Effector memory CD4-positive, alpha-beta T cell (primary cell): Measurements from ENCODE around the gene RCAN1.

Experiments used
- DNase-seq, 3 donors: peaks; one replicate each; pipeline ENCODE4 v3.0.0-alpha.2; 2020
- H3K27ac ChIP-seq: 2 replicates; pipeline ENCODE4 v1.7.0; 2013; ENCODE audit warnings: mild to moderate bottlenecking, low read length, moderate library complexity; ENCODE audit not compliant: insufficient read depth, poor library complexity, severe bottlenecking
- H3K27me3 ChIP-seq: replicated peaks from 2 replicates; pipeline ENCODE4 v1.7.0; 2013; ENCODE audit warnings: mild to moderate bottlenecking, low read length; ENCODE audit not compliant: insufficient read depth, control insufficient read depth, poor library complexity, severe bottlenecking
- H3K36me3 ChIP-seq: 2 replicates; pipeline ENCODE4 v1.7.0; 2013; ENCODE audit warnings: mild to moderate bottlenecking, low read length, moderate library complexity; ENCODE audit not compliant: control insufficient read depth, insufficient read depth
- H3K4me1 ChIP-seq: 2 replicates; pipeline ENCODE4 v1.7.0; 2013; ENCODE audit warnings: low read length, mild to moderate bottlenecking; ENCODE audit not compliant: control insufficient read depth, insufficient read depth, poor library complexity, severe bottlenecking
- H3K4me3 ChIP-seq: 2 replicates; pipeline ENCODE4 v1.7.0; 2013; ENCODE audit warnings: low read length, low read depth, mild to moderate bottlenecking; ENCODE audit not compliant: insufficient read depth, poor library complexity, severe bottlenecking
- H3K9me3 ChIP-seq: 2 replicates; pipeline ENCODE4 v1.7.0; 2013; ENCODE audit warnings: mild to moderate bottlenecking, low read length, moderate library complexity; ENCODE audit not compliant: control insufficient read depth

Gene RCAN1

DNA sequence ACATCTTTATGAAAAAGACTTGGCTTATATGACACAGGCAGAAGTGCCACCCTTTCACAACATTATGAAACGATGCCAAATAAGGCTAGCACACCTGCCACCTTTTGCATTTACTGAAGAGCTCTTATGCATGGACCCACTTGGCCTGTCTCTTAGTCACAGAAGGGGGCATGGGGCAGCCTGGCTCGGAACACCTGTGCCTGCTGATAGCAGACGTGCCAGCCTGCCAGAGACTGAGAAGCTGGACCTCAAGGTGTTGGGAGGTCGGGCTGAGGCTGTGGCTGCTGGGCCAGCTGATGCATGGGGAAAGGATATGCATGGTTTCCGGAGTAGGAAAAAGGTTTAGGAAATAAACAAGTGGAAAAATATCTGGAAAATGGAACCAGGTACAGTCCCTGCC is 21.5 kb downstream of the RCAN1 start:
- DNase-seq: no peak
- Histone ChIP-seq H3K36me3 (no peaks in the 10 kb centered on the region), H3K9me3 (no peaks in the 10 kb centered on the region), H3K27me3 (no peaks in the 10 kb centered on the region), H3K4me1 (no peaks in the 10 kb centered on the region), H3K4me3 (no peak overlapping the region), H3K27ac (no peak overlapping the region)

DNA sequence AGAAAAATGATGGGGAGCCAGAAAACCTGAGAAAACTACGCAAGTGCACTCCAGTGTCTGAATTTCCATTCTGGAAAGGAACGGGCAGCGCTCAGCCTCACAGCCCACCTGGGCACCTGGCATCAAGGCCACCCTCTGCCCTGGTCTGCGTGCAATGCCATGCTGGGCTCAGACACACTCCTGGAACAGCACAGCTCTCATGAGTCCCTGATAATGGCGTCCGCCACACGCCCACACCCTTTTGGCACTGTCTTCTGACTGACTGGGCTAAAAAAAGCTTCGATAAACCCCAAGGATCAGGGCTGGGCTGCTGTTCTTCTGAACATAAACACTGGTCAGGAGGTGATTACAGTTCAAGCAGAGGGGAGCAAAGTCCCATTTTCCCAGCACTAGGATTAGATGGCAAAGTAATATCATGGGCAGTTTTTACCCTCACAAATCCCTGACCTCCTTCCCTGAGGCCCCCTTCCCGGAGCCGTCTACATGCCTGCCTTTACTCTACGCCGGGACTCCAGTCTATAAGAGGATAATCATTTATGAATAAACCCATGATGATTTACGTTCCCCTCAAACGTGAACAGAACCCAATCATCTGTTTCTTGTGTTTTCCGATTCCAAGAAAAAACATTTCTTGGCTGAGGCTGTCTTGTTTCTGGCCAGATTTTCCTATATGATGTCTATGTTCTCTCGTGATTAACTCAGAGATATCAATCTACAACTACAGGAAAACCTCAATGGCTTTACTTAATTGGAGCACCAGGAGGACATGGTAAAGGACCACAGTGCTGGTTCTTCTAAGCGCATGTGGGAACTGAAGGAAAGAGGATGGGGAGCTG is 22.6 kb downstream of the RCAN1 start:
- no peak overlapping the region for H3K27ac ChIP-seq
- H3K36me3 ChIP-seq: no peaks in the 10 kb centered on the region
- no peaks in the 10 kb centered on the region for H3K9me3 ChIP-seq
- DNase-seq: no peak
- no peaks in the 10 kb centered on the region for H3K4me1 ChIP-seq
- no peaks in the 10 kb centered on the region for H3K27me3 ChIP-seq
- no peak overlapping the region for H3K4me3 ChIP-seq

DNA sequence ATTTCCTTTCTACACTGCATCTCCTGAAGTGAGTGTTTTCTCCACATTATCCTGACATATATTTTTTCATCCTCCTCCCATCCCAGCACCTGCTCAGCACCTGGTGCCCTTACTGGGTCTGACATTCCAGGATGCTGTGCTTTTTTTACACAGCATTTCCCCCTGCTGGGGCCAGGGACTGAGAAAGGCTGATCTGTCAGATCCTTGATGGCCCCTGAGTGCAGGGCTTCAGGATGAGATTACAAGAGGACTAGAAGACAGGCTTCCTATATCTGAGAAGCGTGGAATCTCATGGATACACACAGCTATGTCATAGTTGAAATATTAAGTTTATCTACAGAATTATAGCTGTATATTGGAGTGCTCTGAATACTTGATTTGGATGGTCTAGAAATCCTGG is 24.4 kb downstream of the RCAN1 start:
- Histone ChIP-seq H3K4me1 (no peaks in the 10 kb centered on the region), H3K27ac (no peak overlapping the region), H3K27me3 (no peaks in the 10 kb centered on the region), H3K9me3 (no peaks in the 10 kb centered on the region), H3K36me3 (no peaks in the 10 kb centered on the region), H3K4me3 (no peak overlapping the region)
- DNase-seq: no peak

DNA sequence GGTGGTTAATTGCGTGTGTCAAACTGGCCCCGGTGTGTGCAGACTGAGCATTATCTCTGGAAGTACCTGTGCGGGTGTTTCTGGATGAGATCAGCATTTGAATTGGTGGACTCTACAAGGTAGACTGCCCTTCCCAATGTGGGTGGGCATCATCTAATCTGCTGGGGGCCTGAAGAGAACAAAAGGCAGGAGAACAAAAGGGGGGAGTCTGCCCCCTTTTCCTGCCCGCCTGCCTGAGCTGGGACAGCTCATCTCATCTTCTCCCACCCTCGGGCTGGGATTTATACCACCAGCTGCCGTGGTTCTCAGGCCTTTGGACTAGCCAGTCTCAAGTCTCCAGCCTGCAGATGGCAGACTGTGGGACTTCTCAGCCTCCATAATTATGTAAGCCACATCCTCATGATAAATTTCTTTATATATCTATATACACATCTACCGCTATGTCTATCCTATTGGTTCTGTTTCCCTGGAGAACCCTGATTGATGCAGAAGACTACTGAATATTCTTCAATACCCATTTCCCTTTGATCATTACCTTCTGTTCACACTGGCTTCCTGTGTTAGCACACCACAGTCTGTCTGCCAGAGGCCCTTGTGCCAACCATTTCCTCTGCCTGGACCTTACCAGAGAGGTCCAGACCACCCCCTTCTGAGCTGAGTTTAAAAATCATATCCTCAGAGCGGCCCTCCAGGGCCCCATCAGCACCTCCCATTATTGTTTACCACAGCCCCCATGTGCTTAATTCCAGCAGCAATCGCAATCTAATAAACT is 25.2 kb downstream of the RCAN1 start:
- no peaks in the 10 kb centered on the region for H3K4me1 ChIP-seq

DNA sequence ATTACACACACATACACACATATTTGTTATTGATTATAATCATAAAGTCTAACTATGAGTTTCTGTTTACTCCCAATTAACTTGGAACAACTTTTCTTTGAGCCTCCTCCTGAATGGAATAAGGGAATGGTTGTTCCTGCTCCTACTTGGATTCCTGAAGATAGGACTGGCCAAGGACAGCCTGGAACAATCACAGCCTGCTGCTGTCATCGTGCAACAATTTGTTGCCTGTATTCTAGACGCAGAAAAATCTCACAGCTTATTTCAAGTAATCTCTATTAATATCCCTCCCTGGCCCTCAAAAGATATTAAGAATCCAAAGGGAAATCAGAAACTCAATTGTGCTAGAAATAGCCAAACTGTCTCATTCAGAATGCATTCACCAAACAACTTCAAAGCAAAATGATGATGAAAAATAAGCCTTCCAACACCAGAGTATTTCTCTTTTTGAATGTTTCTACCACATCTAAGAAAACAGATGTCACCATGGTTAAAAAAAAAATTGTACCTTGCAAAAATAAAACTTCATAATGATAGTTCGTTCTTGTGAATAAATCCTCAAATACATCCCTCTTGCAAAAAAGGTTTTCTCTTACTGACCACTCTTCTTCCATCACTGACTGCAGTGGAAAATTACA is 30.9 kb downstream of the RCAN1 start:
- Histone ChIP-seq H3K27ac (no peak overlapping the region), H3K27me3 (no peaks in the 10 kb centered on the region), H3K9me3 (no peaks in the 10 kb centered on the region), H3K4me3 (no peak overlapping the region), H3K4me1 (no peaks in the 10 kb centered on the region), H3K36me3 (no peaks in the 10 kb centered on the region)
- no peak for DNase-seq

More for the DNA sequence above, 25.2 kb downstream of the RCAN1 start:
- Histone ChIP-seq H3K27me3 (no peaks in the 10 kb centered on the region), H3K9me3 (no peaks in the 10 kb centered on the region), H3K4me3 (no peak overlapping the region), H3K27ac (no peak overlapping the region), H3K36me3 (no peaks in the 10 kb centered on the region)
- no peak for DNase-seq

DNA sequence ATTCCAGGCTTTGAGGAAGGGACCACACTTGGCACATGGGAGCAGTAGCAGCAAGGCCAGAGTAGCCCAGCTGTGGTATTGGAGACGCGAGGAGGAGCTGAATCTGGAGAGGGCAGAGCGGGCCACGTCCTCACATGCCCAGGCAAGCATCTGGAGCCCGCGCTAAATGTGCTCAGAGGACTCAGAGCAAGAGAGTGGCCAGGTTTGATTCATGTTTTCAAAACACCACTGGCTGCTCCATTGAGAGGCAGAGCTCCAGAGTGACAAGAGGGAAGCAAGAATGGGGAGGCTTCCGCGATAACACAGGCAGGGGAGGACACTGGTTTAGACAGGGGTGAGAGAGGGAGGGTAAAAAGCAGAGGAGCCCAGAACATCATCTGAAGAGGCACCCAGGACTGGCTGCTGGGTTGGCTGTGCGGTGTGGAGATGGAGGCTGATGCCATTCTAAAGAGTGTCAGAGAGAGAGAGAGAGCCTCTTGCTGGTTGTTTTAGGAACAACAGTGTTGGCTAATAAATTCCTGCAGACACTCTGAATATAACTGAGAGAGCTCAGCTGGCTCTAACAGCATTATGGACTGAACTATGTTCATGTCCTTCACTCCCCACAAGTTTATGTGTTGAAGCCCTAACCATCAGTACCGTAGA is 32.3 kb downstream of the RCAN1 start:
- Histone ChIP-seq H3K27me3 (no peaks in the 10 kb centered on the region), H3K9me3 (no peaks in the 10 kb centered on the region), H3K4me1 (no peaks in the 10 kb centered on the region), H3K4me3 (no peak overlapping the region), H3K27ac (no peak overlapping the region), H3K36me3 (no peaks in the 10 kb centered on the region)
- no peak for DNase-seq

DNA sequence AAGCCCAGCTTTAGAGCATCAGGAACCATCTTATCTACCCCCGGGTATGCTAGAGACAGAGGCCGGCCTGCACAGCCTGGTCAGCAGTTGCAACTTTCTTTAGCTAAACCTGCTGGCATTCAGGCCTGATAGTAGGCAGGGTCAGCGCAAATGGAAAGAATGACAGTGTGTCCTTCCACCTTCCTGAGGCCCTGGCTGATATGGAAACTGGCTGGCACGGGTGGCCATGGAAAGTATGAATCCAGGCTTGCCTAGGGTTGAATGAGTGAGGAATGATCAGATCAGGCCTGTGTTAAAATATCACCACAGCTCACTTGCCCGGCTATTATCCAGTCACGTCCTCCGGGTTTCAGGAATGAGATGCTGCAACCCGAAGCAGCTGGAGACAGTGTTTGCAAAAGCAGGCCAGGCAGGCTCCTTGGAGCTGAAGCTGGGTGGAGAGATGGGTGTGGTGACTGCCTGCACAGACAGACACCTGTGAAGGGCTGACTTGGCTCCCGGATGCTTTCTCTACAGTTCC is 34.7 kb downstream of the RCAN1 start:
- Histone ChIP-seq H3K4me1 (no peaks in the 10 kb centered on the region), H3K27me3 (no peaks in the 10 kb centered on the region), H3K36me3 (no peaks in the 10 kb centered on the region), H3K4me3 (no peak overlapping the region), H3K27ac (no peak overlapping the region), H3K9me3 (no peaks in the 10 kb centered on the region)
- DNase-seq: no peak

DNA sequence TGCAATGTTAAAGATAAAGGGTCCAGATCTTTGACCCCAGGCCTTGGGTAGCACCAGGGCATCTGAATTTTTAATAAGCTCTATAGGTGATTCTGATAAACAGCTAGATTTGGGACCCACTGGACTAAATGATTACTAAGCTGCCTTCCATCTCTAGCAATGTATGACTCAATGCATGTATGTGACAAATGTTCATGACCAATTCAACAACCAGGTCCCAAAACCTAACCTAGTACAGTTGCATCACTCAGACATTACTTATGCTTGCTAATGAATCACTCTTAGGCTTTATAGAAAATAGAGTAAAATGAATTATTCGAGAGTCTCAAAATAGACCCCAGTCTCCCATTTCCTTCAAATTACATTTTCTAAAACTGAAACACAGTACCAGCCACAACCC is 35.5 kb downstream of the RCAN1 start:
- no peak overlapping the region for H3K27ac ChIP-seq
- H3K36me3 ChIP-seq: no peaks in the 10 kb centered on the region
- no peaks in the 10 kb centered on the region for H3K27me3 ChIP-seq
- no peaks in the 10 kb centered on the region for H3K4me1 ChIP-seq
- DNase-seq: no peak
- H3K4me3 ChIP-seq: no peak overlapping the region
- H3K9me3 ChIP-seq: no peaks in the 10 kb centered on the region

DNA sequence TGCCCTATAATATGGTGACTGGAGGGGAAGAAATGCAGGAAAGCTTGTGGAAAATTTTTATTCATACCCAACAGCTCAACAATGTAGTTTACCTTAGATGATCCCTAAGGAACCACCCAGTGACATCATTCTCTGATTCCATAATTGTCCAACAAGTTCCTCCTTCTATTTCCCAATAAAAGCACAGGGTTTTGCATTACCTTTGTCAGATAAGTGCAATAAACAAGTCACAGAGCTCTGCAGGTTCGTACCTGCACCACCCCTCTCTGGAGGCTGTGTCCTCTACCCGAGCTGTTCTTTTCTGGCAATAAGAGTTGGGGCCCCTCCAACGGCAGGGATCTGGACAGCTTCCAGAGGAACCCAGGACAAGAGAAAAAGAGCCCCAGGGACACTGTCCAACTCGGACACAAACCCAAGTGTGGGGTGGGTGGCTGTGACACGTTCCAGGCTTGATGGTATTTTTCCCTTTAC is 38.8 kb downstream of the RCAN1 start:
- no peaks in the 10 kb centered on the region for H3K27me3 ChIP-seq
- no peaks in the 10 kb centered on the region for H3K9me3 ChIP-seq
- no peaks in the 10 kb centered on the region for H3K4me1 ChIP-seq
- no peaks in the 10 kb centered on the region for H3K36me3 ChIP-seq
- H3K4me3 ChIP-seq: no peak overlapping the region
- H3K27ac ChIP-seq: no peak overlapping the region
- DNase-seq: no peak
